Posterior vena cava (tissue), 2 donors: ENCODE measurements around the gene ACSF3. TPM values are rescaled to one million over a fixed set of nuclear protein-coding genes. Genes with fewer than 3 reads are reported as not detected.

ENCODE experiments used
- DNase-seq: peaks from one replicate; pipeline ENCODE4 v3.0.0-alpha.2; 2020; ENCODE audit warnings: low spot score
- intact Hi-C, 2 donors: fragments of 100-400 bp; cut with DNase I; formaldehyde crosslinking; loops; one replicate each; pipeline versions ENCODE4 v1.14.1 to v1.14.2; 2022 to 2023
- total RNA-seq, 2 donors: library from RNA; stranded (reverse); fragmentation: NEBNext Ultra II Directional; extraction: Animal tissue kit (Norgen Biotek cat#: 25700); gene quantifications; one replicate each; pipeline ENCODE4 v1.2.1, GENCODE V29; 2021
- donor health status: DM: yes; HTN: yes; CAD: no.
- donor health status: DM: yes; HTN: yes; CAD: no.

Gene ACSF3
- total RNA-seq, 2 donors from 2014 or later, result 19.1 to 21.4 TPM

DNA sequence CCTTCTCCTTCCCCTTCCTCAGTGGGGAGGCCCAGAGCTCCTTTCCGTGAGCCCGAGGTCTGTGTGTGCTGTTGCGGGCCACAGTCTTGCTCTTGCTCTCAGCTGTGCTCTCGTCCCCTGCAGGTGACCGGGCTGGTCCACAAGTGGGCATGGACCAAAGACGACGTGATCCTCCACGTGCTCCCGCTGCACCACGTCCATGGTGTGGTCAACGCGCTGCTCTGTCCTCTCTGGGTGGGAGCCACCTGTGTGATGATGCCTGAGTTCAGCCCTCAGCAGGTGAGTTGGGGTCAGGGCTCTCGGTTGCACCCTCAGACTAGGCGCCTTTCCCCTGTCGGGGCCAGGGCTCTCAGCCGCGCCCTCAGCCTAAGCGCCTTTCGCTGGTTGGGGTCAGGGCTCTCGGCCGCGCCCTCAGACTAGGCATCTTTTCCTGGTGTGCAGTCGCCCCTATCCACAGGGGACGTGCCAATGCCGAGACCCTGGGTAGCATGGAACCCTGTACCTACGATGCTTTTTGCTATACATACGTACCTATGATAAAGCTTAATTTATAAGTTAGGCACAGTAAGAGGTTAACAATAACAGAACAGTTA lies 8.9 kb downstream of the ACSF3 start:
- intact Hi-C loops, result no loop called here

DNA sequence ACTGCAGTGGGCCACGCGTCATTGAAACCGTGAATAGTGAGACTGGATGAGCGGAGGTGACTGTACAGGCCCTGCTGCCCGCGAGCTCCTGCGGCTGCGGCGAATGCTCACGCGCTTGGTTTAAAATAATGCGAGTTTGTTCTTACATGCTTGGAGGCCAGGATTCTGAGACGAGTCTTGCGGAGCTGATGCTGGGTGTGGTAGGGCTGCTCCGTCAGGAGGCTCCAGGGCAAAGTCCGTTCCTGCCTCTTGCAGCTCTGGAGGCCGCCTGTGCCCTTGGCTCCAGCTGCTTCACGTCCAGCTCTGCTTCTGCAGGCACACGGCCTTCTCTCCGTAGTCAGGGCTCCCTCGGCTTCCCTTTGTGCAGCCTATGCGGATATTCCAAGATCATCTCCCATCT lies 9.5 kb downstream of the ACSF3 start:
- DNase-seq, result peak; percentile 45
- intact Hi-C loops, result no loop called here

More for the DNA sequence above, 8.9 kb downstream of the ACSF3 start:
- DNase-seq, result peak; percentile 77

DNA sequence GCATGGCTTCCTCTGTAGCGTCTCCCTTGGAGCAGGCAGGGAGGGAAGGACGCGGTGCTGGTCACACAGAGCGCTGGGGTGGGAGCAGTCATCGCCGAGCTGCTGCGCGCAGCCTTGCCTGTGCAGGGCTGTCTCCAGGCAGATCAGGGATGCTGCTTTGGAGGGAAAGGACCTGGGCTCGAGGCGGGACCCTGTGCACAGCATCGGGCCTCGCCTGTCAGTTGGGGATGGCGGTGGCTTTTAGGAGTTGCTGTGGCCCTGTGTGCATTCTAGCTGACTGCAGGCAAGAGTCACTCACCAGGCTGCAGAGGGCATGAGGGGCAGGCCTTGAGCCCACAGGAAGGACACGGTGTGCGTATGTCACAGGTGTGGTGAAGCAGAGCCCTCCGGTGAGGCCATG lies 10.1 kb downstream of the ACSF3 start:
- intact Hi-C loops, result no loop called here
- peak; percentile 72 for DNase-seq

DNA sequence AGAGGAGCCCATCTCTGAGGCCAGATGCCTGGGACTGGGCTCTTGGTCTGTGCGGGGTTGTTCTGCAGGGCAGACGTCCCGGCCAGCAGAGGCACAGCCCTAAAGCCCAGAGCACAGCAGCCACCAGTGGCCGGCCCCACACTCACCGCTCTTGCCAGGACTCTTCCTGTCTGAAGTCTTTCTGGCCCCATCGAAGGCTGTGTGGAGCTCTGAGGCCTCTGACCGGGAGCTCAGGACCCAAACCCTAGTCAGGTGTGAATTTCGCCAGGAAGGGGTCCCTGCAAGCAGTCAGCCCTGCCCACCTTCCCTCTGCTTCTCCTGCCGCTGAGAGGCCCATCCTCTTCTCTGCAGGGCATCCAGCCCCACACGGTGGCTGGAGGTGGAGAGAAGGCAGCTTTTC lies 10.7 kb downstream of the ACSF3 start:
- peak; percentile 51 for DNase-seq

DNA sequence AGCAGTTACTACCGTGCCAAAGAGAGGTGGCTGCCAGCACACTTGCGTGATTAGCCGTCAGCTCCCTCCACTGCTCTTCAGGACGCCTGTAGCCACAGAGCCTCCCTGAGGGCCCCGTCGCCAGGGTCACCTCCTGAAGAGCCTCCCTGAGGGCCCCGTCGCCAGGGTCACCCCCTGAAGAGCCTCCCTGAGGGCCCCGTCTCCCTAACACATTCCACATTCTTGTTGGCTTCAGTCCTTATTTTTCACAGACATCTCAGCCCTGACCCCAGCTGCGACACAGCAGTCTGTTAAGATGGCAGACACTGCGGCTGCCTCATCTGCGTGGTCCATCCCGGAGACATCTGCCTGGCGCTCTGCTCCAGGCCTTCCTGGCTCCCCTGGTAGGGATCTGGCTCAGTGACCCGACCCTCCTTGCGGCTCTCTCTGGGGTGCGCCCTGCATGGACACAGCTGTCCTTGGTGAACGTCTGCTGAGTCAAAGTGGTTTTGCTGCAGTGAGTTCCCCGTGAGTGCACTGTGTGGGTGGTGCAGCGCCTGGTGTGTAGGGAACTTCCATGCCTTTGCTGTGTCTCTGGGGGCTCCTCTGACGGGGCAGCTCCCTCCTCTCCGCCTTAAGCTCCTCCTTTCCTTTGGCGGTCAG lies 11.4 kb downstream of the ACSF3 start:
- DNase-seq, result peak; percentile 72
- intact Hi-C loops, result no loop called here

More for the DNA sequence above, 10.7 kb downstream of the ACSF3 start:
- intact Hi-C loops, result no loop called here

DNA sequence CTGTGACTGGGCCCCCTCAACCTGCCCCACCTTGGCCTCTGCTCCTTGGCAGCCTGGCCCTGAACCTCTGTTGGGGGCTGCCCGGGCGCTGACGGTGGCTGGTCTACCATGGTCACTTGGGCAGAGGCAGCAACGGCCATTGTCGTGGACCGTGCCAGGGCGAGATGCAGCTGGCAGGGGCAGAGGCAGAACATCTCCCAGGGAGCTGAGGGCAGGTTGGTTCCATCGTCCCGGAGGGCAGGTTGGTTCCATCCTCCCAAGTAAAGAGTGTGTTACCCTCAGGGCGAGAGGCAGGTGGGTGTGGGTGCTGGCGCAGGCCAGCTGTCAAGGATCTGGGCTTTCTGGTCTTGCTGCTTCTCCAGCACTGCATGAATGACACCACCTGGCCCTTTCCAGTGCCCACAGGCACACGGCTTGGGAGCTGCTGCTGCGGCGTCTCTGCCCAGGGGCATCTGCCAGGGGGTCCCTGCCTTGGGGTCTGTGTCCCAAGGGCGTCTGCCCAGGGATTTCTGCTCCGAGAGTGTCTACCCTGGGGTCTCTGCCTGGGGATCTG lies 12.0 kb downstream of the ACSF3 start:
- DNase-seq, result peak; percentile 66
- intact Hi-C loops, result no loop called here

DNA sequence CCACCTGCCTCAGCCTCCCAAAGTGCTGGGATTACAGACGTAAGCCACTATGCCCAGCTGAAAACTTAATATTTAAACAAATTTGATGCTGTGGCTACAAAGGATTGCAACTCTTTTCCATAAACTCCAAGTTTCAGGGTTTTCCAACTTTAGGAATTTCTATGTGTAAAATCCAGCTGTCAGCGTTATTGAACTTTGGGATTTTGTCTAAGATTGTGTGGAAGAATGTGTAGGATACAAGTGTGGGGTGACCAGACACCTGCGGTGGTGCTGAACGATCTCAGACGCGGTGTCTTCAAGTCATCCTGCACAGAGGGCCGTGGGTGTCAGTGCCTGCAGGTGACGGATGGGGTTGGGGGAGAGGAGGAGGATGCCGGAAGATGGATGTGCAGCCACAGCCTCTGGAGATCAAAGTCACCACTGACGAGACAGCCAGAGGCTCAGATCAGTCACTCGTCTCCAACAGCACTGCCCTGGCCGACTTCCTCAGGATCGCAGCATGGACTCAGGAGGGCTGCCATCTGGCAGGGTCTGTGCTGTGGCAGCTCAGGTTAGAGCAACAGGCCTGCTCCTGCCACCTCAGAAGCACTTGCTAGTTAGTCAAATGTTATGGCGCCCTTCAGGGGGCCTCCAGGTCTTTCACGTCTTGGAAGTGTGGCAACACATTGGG lies 13.0 kb downstream of the ACSF3 start:
- intact Hi-C loops, result no loop called here
- DNase-seq, result peak; percentile 59

DNA sequence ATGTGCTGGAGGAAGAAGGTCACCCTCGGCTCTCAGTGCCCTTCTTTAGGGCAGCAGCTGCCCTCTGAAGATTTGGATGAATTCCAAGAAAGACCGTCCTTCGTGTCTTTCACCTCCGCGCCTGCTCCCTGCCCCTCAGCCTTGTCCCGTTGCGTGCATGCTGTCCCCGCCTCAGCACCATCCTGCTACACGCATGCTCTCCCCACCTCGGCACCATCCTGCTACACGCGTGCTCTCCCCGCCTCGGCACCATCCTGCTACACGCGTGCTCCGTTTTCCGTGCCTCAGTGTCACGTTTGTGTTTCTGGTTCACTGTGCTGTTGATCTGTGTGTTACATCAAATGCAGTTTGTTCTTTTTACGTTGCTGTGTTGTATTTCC lies 13.5 kb downstream of the ACSF3 start:
- DNase-seq, result peak; percentile 52
- intact Hi-C loops, result no loop called here

DNA sequence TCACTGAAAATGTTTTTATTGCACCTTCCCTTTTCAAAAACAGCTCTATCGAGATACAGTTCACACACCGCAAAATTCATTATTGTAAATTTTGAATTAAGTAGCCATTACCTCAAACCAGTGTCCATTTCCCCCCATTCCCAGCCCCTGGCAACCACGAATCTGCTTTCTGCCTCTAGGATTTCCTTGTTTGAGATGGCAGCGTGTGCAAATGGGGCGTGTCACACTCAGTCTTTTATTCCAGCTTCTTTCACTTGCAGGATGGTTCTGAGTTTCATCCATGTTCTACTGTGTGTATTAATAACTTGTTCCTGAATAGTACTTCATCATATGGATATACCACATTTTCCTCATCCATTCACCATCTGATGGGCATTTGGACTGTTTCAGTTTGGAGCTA lies 14.8 kb downstream of the ACSF3 start:
- DNase-seq, result no peak
- intact Hi-C loops, result no loop called here

DNA sequence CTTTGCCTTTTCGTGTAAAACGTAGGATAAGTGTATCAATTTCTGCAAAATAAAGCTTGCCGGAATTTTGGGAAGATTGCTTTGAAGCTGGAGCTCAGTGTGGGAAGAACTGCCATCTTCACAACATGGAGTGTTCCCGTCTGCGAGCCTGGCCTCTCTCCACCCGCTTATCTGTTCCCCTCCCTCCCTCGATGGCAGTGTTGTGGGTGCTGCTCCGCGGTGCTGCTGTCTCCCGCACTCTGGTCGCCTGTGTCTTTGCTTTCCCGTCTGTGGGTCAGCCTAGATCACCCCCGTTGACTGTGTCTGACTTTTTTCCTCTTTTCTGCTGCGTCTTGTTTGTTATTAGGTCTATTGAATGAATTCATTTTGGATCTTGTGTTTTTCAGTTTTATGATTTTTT lies 17.0 kb downstream of the ACSF3 start:
- intact Hi-C loops, result no loop called here
- DNase-seq, result peak; percentile 35

DNA sequence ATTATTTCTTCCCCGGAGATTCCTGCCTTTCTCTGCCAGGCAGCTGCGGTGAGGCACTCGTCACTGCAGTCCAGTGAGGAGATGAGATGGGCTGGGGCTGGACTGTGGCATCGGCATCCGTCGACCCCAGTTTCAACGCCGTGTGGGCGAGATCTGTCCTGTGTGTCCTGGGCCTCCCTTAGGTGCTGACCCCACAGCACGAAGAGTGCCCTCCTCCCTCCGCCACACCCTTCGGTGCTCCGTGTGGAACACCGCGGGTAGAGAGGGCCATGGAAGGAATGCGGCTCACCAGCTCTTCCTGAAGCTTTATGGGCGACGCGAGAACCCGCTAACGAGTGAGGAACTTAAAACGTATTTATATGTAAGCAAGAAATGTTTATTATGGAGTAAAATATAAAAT lies 17.6 kb downstream of the ACSF3 start:
- peak; percentile 72 for DNase-seq
- intact Hi-C loops, result no loop called here

DNA sequence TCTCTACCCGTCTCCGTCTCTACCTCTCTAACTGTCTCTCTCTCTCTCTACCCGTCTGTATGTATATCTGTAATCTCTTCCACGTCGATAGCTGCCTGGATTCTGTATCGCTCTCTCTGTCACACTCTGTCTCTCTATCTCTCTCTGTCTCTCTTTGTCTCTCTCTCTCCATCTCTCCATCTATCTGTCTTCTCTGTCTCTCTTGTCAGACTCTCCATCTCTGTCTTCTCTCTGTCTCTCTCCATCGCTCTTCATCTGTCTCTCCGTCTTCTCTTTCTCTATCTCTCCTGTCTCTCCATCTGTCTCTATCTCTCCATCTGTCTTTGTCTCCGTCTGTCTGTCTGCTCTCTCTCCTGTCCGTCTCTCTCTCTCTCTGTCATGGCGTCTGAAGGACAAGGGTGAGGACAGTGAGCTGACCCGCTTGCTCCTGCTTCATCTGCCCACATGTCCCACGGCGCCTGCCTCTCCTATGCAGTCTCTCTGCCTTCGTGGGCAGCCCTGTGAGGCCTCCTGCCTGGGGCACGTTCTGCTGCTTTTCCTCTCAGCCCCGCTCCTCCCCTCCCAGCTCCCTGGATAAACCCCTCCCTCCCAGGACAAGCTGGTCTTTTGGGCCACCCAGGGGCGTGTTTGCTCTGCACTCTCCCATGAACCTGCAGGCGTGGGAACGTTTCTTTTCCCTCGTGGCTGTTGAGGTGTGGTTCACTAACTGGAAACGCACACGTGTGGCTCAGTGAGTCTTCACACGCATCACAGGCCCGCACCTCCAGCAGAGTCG lies 18.9 kb downstream of the ACSF3 start:
- peak; percentile 55 for DNase-seq
- intact Hi-C loops, result no loop called here

DNA sequence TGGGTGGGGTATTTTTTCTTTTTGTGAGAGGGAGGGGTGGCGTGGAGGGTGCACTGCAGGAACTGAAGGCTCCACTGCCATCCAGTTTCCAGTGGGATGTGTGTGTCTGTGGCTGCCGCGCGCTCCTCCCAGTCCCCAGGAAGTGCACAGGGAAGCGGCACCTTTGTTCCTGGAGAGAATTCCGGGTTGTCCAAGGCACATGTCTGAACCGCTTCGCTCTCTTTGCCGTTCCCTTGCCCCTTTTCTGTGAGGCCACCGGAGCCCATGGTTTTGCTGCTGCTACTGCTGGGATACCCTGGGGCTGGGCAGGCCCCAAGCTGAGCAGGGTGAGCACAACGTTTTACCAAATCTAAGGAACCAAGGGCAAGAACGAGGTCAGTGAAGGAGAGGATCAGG lies 19.5 kb downstream of the ACSF3 start:
- peak; percentile 43 for DNase-seq
- intact Hi-C loops, result no loop called here

DNA sequence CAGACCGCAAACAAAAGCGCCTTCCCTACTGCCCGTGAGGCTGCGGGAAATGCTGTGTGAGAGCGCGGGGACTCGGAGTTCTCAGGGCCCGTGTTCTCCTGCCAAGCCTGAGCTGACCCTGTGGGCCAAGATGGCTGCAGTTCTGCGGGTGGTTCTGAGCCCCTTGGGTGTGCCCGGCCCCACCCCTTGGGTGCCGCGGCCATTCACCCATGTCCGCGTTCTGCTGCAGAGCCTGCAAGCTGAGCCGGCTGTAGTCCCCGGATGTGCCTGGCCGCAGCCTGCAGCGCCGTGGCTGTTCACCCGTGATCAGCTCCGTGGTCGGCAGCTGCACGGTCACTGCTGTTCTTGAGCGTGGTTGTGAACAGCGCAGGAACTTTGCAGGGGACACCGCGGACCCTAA lies 20.0 kb downstream of the ACSF3 start:
- DNase-seq, result no peak
- intact Hi-C loops, result no loop called here

DNA sequence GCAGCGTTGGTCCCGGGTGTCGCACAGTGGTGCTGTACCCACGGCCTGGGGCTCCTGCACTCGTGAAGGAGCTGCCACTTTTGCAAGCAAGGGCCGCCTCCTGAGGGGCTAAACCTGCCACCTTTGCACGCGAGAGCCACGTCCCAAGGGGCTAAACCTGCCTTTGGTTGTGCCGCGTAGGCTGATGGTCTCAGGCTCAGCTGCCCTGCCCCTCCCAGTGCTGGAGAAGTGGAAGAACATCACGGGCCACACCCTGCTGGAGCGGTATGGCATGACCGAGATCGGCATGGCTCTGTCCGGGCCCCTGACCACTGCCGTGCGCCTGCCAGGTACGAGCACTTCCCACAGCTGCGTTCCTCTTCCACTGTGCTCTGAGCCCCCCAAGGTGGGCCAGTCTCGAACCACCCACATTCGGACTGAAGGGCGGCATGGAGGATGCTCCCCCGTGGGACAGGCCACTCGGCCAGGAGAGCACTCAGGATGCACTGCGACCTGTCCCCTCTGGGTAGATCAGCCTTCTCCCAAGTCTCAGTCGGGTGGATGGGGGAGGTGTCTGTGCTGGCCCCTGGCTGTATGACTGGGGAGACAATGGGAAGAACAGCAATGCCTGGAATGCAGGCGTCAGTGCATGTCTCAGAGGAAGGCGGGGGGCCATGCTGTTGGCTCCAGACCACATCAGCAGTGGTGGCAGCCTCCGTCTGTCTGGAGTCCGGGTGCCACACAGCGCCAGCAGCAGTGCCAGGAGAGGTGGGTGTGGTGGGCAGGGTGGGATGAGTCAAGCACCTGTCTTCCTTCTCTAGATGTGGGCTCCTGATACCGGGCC lies 20.7 kb downstream of the ACSF3 start:
- intact Hi-C loops, result no loop called here
- peak; percentile 79 for DNase-seq

DNA sequence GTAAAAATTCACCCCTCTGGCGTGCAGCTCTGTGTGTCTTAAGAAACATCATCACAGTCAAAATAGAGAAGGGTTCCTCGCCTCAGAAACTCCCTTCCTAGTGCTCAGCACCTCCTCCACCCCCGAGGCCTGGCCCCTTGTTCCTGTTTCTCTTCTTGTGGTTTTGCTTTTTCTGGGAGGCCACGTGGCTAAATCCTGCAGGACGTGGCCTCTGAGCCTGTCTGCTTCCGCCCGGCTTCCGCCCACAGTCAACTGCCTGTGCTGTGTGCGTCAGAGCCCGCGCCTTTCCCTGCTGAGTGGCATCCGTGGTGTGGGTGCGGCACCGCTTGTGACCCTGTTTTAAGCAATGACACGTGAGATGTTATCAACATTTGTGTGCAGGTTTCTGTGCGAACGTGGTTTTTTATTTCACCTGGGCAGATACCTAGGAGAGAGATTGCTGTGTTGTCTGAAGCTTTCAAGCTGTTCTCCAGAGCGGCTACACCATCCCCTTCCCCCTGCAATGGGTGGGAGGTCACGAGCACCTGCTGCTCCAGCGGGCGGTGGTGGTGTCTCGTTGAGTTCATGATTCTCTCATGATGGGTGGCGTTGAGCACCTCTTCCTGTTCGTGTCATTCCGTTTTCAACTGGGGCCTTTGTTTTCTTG lies 21.7 kb downstream of the ACSF3 start:
- DNase-seq, result peak; percentile 94
- intact Hi-C loops, result no loop called here

DNA sequence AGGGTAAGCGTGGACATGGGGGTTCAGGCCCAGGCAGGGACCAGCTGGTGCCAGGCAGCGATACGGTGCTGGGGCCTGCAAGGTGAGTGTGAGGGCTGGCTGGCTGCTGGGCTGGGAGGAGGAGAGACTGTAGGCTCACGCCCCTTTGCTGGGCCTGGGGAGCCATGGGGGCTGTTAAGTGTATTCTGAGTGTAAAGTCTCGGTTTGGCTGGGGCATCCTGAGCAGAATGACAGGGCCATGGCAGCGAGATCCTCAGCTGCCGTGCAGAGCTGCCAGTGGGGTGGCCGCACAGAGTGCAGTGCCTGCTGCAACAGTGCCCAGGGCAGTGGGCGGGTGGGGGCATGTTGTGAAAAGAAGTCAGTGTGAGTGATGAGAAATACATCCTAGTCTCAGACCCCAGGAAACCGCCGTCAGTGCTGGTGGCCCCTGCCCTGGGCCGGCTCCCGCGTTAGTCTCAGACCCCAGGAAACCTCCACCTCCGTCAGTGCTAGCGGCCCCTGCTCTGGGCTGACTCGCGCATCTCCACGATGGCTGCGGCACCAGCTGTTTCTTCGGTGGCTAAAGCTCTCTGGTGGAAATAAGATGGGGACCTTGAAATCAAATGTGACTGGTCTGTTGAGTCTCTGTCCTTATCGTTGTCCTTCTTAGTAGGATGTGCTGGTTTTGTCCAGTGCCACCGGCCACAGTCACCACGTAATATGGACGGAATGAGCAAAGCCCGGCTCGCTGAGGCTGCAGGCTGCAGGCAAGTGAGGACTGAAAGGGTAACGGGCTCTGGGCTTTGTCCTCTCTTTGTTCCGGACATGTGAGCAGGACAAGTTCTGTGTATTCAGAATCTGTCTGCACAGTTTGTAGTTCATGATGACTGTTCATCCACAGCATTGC lies 22.9 kb downstream of the ACSF3 start:
- intact Hi-C loops, result no loop called here
- DNase-seq, result peak; percentile 70
